Measurements from ENCODE around the gene EIF4E. TPM values are rescaled to one million over a fixed set of nuclear protein-coding genes. Genes with fewer than 3 reads are reported as not detected.
"Not testable (repeated sequence)": the region's sequence is repeated elsewhere in the genome, so short reads cannot be mapped to it uniquely, and the experiment has no call there.

The EIF4E gene
- total RNA-seq, 2 donors from 2014 or later, result 91.8 to 131 TPM

DNA sequence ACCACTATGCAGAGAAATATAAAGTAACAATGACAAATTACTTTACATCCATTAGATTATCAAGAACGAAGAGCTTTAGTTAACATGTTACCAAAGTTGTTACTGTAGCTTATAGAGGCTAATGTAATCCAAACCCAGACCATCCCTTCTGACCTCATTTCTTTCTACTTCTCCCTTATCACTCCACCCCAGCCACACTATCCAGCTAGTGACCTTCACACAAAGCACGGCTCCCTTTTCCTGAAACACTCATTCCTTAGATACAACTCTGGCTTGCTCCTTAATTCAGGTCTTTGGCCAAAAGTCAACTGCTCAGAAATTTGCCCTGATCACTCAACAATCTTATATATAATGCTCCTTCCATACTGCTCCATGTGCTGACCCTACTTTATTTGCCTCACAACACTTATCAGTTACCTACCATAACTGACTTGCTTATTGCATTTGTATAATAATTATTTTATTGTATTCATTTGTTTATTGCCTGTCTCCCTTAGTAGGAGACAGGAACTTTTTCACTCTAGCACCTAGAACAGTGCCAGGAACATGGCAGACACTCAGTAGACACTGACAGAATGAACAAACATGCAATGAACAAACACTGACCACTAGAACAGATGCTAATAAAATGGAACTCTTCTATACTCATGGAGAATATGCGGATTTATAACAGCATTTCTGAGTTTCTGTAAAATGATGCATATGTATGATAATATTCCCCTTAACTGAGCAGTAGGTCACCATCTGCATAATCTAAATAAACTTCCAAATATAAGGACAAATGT is 67.6 kb downstream of the EIF4E start:
- no peaks in the 10 kb centered on the region for H3K36me3 Mint-ChIP-seq
- DNase-seq (ENCODE audit: low spot score in 2 of 2) (no peak), ATAC-seq (no peak)
- no peaks in the 10 kb centered on the region for H3K9me3 Mint-ChIP-seq
- H3K27ac Mint-ChIP-seq, result no peak overlapping the region

DNA sequence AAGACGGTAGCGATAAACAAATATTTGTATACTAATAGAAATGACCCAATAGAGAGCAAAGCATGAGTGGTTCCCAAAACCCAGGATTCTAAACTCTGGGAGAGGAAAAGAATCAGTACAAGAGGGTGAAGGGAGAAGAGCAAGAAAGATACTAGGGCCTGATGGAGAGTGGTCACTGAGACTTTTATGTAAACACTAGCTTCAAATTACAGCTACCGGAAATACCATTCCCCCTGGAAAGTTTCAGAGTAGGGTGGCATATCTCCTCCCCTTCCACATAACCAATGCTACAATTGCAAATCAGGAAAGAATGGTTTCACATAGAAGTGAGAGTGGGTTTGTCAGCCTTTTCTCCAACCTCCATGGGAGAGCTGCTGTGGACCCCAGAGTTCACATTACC is 77.1 kb downstream of the EIF4E start:
- DNase-seq (ENCODE audit: low spot score in 2 of 2) (no peak), ATAC-seq (no peak)
- peaks cover 0 to 5% of the 10 kb centered on the region in 2 donors for H3K9me3 Mint-ChIP-seq
- no peak overlapping the region for H3K27ac Mint-ChIP-seq
- H3K36me3 Mint-ChIP-seq, result peaks cover 0 to 10% of the 10 kb centered on the region in 2 donors

GRCh38 chr4:98850937-98851336 is 78.0 kb downstream of the EIF4E start:
- DNase-seq (ENCODE audit: low spot score in 2 of 2), result no peak
- Mint-ChIP-seq H3K9me3 (peaks cover 0 to 5% of the 10 kb centered on the region in 2 donors), H3K27ac (no peak overlapping the region), H3K36me3 (peaks cover 0 to 10% of the 10 kb centered on the region in 2 donors)
- ATAC-seq, result no peak

DNA sequence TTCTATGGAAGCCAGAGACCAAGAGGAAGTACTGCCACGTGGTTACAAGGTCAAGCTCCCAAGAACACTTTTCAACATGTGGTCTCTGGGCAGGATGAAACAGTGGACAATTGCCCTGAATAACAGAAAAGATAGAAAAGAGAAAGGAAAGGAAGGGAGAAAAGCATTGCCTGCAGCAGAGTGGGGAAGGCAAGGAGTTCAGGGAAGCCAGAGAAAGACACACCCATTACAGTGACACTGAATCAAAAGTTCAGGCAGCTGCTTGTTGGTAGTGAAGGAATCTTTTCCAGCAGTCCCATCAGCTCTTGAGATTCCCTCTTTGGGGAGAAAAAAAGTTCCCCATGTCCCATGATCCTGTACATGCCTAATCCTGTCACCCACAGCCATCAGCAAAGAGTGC is 80.5 kb downstream of the EIF4E start:
- peaks cover 0 to 16% of the 10 kb centered on the region in 2 donors for H3K36me3 Mint-ChIP-seq
- H3K9me3 Mint-ChIP-seq, result peaks cover 5 to 10% of the 10 kb centered on the region in 2 donors
- no peak overlapping the region for H3K27ac Mint-ChIP-seq
- no peak for ATAC-seq
- no peak for DNase-seq (ENCODE audit: low spot score in 2 of 2)

GRCh38 chr4:98845960-98846359 is 83.0 kb downstream of the EIF4E start:
- peaks cover 0 to 21% of the 10 kb centered on the region in 2 donors for H3K36me3 Mint-ChIP-seq
- ATAC-seq (no peak), DNase-seq (ENCODE audit: low spot score in 2 of 2) (no peak)
- H3K27ac Mint-ChIP-seq, result no peak overlapping the region
- peaks cover 5 to 26% of the 10 kb centered on the region in 2 donors for H3K9me3 Mint-ChIP-seq

GRCh38 chr4:98842917-98843316 is 86.0 kb downstream of the EIF4E start:
- ATAC-seq; H3K27ac Mint-ChIP-seq; DNase-seq (ENCODE audit: low spot score in 2 of 2): not testable (repeated sequence)
- Mint-ChIP-seq H3K36me3 (peaks cover 0 to 17% of the 10 kb centered on the region in 2 donors), H3K9me3 (peaks cover 5 to 20% of the 10 kb centered on the region in 2 donors)

- ATAC-seq (no peak), DNase-seq (ENCODE audit: low spot score in 2 of 2) (no peak)
- peaks cover 0 to 16% of the 10 kb centered on the region in 2 donors for H3K9me3 Mint-ChIP-seq
- no peak overlapping the region for H3K27ac Mint-ChIP-seq
- H3K36me3 Mint-ChIP-seq, result peaks cover 0 to 5% of the 10 kb centered on the region in 2 donors
Measured at GRCh38 chr4:98838977-98839618, 89.8 kb downstream of the EIF4E start.

DNA sequence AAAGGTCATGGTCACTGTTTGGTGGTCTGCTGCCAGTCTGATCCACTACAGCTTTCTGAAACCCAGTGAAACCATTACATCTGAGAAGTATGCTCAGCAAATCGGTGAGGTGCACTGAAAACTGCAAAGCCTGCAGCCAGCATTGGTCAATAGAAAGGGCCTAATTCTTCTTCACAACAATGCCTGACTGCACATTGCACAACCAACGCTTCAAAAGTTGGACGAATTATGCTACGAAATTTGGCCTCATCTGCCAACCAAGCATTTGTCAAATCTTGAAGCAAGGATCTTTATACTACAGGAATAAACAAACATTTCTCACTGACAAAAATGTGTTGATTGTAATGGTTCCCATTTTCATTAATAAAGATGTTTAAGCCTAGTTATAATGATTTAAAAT is 90.4 kb downstream of the EIF4E start:
- no peak for ATAC-seq
- H3K36me3 Mint-ChIP-seq, result peaks cover 0 to 5% of the 10 kb centered on the region in 2 donors
- H3K9me3 Mint-ChIP-seq, result peaks cover 0 to 16% of the 10 kb centered on the region in 2 donors
- H3K27ac Mint-ChIP-seq, result no peak overlapping the region
- DNase-seq (ENCODE audit: low spot score in 2 of 2), result no peak

DNA sequence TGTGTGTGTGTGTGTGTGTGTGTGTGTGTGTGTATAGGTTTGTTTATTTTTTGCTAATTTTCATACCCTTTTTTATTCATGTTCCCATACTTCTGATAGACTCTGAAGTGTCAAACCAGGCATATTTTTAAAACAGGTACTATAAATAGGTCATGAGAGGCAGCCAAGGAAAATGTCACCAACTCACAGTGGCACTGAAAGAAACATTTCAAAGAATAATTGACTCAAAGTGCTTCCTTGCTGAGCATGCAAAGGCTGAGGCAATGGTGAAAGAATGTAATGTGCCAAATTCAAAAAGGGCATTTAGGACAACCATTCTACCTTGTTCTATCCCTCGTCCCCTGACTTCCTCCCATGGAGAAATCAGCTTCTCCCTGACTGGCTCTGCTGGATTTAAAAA is 95.5 kb downstream of the EIF4E start:
- Mint-ChIP-seq H3K27ac (no peak overlapping the region), H3K36me3 (no peaks in the 10 kb centered on the region), H3K9me3 (no peaks in the 10 kb centered on the region)
- ATAC-seq, result no peak
- DNase-seq (ENCODE audit: low spot score in 2 of 2), result no peak

GRCh38 chr4:98831036-98831435 is 97.9 kb downstream of the EIF4E start:
- not testable (repeated sequence) for DNase-seq (ENCODE audit: low spot score in 2 of 2); H3K27ac Mint-ChIP-seq; H3K9me3 Mint-ChIP-seq; ATAC-seq; H3K36me3 Mint-ChIP-seq

Other genes starting within 250 kb of the EIF4E start
- 10 to 100 TPM; 71.6 to 80.1 TPM for gene METAP1, start 66.6 kb upstream of the EIF4E start, total RNA-seq
- 100 to 1,000 TPM in 1 of 2 donors, 10 to 100 TPM in 1; 67.3 to 122 TPM for gene ADH5, start 159.7 kb upstream of the EIF4E start, total RNA-seq
- not detected for gene ADH4, start 215.2 kb upstream of the EIF4E start, total RNA-seq

Measured in activated naive CD4-positive, alpha-beta T cell treated with anti-CD3 and anti-CD28 coated beads, Interleukin-2, amount 50 U/mL, for 72 hours (primary cell).